Subcutaneous adipose tissue (tissue), 4 donors: ENCODE data around the gene FKBP5. TPM values are rescaled to one million over a fixed set of nuclear protein-coding genes. Genes with fewer than 3 reads are reported as not detected.

ENCODE experiments used
- CTCF ChIP-seq: fragments of 450-650 bp; IDR thresholded peaks from one replicate; pipeline ENCODE4 v1.5.1; 2016; ENCODE audit warnings: low read depth, mild to moderate bottlenecking, control low read depth, antibody characterized with exemption, moderate library complexity
- total RNA-seq, 4 donors: library from RNA; depleted of rRNA; stranded (reverse); fragments of >200 nt; gene quantifications; one replicate each; pipeline ENCODE4 v1.1.0, GENCODE V29; 2016

The FKBP5 gene
- total RNA-seq, 4 donors from 2014 or later: 332 to 758 (median 703) TPM

DNA sequence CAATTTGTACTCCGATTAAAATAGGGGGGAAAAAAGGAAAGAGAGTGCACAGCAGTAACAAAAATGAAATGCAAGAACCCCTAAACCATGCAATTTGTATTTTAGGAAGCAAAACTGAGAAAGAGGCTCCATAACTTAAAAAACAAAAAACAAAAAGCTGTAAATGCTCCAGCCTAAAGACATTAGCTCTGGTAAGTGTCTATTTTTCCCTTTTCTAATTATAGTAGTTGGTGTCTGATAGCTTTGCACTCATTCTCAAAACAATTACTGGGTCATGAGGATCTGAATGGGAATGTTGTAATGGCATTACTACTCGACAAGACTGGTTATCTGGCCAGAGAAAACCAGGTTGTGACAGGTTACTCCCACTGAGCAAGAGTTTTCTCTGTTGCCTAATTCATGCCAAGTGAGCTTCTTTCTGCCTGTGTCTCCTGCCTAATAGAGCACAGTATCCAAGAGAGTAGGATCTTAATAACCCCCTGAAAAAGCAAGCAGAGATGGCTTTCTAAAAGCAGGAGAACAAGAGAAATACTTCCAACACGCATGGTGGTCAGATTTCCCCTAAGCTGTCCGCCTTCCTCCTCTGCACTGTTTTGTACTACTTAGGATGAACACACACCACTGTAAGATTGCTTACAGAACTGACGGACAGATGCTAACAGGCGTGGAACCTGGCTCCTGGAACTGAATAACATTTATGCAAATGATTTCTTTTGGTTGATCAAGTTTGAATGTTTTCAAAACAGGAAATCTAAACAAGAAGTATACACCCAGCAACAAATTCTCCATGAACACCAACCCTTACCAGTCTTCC lies 86.4 kb downstream of the FKBP5 start:
- TF ChIP-seq CTCF: no peak

GRCh38 chr6:35601331-35602132 lies 87.2 kb downstream of the FKBP5 start:
- no peak for TF ChIP-seq CTCF

GRCh38 chr6:35600659-35601125 lies 88.0 kb downstream of the FKBP5 start:
- no peak for TF ChIP-seq CTCF

DNA sequence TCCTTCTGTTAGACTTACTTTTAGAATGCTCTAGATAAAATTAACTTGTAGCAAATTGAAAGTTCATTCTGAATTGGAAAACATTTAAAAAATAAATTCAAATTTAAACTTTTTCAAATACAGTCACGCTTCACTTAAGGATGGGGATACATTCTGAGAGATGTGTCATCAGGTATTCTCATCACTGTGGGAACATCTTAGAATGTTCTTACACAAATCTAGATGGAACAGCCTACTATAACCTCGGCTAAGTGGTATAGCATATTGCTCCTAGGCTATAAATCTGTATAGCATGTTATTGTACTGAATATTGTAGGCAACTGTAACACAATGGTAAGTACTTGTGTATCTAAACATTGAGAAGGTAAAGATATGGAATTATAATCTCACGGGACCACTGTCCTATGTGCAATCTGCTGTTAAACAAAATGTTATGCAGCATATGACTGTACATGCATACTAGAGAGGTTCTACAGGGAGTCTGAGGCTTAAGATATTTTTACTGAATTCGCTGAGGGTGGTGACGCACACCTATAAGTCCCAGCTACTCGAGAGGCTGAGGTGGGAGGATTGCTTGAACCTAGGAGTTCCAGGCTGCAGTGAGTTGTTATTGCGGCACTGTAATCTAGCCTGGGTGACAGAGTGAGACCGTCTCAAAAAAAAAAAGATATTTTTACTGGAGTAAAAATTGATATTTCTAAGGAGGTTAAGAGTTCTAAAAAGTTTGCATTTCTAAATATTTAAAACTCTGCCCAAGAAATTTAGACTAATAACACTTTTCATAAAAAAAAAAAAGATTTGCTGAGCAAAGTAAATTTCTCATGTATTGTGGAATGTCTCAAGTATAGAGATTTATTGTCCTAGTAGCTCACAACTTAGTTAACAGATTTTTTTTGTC lies 88.7 kb downstream of the FKBP5 start:
- TF ChIP-seq CTCF: no peak

- no peak for TF ChIP-seq CTCF
Observed at GRCh38 chr6:35596448-35597442, 92.0 kb downstream of the FKBP5 start.

DNA sequence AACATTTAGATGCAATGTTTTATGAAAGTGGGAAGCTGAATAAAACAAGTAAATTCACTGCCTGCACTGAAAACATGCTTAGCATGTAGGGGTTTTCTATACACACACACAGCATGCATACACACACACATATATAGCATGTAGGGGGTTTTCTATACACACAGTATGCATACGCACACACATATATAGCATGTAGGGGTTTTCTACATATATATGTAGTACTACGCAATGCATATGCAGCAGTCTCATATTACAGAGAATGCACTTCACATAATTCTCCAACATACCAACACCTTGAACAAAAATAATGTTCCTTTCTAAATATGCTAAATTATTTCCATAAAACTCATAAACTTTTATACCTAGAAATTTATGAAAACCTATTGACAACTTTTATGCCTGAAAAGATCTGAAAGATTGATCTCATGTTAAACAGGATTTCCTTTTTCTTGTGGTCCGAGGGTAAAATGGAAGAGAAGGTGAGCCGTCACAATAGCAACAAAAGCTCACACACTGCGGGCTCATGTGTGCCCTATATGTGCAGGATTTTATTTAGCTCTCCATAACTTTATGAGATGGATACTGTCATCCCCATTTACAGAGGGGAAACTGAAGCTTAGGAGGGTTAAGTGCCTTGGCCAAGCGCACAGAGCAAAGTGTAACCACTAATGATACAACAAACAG lies 94.1 kb downstream of the FKBP5 start:
- TF ChIP-seq CTCF: no peak
